CD14-positive monocyte (primary cell): Measurements from ENCODE around the gene DTX1. TPM values are rescaled to one million over a fixed set of nuclear protein-coding genes. Genes with fewer than 3 reads are reported as not detected.

Source experiments
- DNase-seq, 3 donors: peaks; one replicate each; pipeline ENCODE4 v3.0.0-alpha.2; 2011 to 2022
- H2AFZ ChIP-seq: 2 replicates; pipeline ENCODE4 v1.6.0; 2012; ENCODE audit warnings: mild to moderate bottlenecking, low read depth, low read length, inconsistent platforms; ENCODE audit not compliant: insufficient read depth, poor library complexity, severe bottlenecking
- H3K27ac ChIP-seq, 2 donors: 1 replicate in 1 of 2; 2 replicates in 1 of 2; pipeline ENCODE4 v1.5.1; 2012 to 2013; ENCODE audit warnings: low read length in 2 of 2, control low read depth in 1 of 2, inconsistent platforms in 1 of 2, low read depth in 1 of 2, mild to moderate bottlenecking in 1 of 2
- H3K27me3 ChIP-seq, 2 donors: one replicate each; pipeline versions ENCODE4 v1.6.0 to v1.6.1; 2011 to 2013; ENCODE audit warnings: low read length in 2 of 2; ENCODE audit not compliant: control insufficient read depth in 2 of 2, insufficient read depth in 2 of 2
- H3K36me3 ChIP-seq, 2 donors: replicated peaks in 1 of 2; 1 replicate in 1 of 2; 2 replicates in 1 of 2; pipeline versions ENCODE4 v1.5.1 to v1.6.1; 2012 to 2013; ENCODE audit warnings: low read length in 2 of 2, control low read depth in 1 of 2, inconsistent platforms in 1 of 2, mild to moderate bottlenecking in 1 of 2; ENCODE audit not compliant: insufficient read depth in 2 of 2, control insufficient read depth in 1 of 2
- H3K4me1 ChIP-seq, 2 donors: 1 replicate in 1 of 2; 2 replicates in 1 of 2; pipeline versions ENCODE4 v1.5.1 to v1.6.1; 2012 to 2013; ENCODE audit warnings: low read length in 2 of 2, control low read depth in 1 of 2, inconsistent platforms in 1 of 2, mild to moderate bottlenecking in 1 of 2, moderate library complexity in 1 of 2; ENCODE audit not compliant: insufficient read depth in 2 of 2, control insufficient read depth in 1 of 2
- H3K4me2 ChIP-seq: replicated peaks from 2 replicates; pipeline ENCODE3; 2012; ENCODE audit warnings: low read length, moderate library complexity, mild to moderate bottlenecking; ENCODE audit not compliant: poor library complexity, severe bottlenecking; ENCODE audit errors: extremely low read depth
- H3K4me3 ChIP-seq, 3 experiments: fragments of 200-600 bp in 1 of 3; sonication (generic) in 1 of 3; replicated peaks in 1 of 3; 1 replicate in 2 of 3; 2 replicates in 1 of 3; pipeline ENCODE4 v1.5.1; 2011 to 2013; ENCODE audit warnings: low read length in 3 of 3, mild to moderate bottlenecking in 3 of 3, control low read depth in 2 of 3, low read depth in 2 of 3, inconsistent platforms in 1 of 3, moderate library complexity in 1 of 3
- H3K79me2 ChIP-seq: 2 replicates; pipeline ENCODE4 v1.6.0; 2012; ENCODE audit warnings: mild to moderate bottlenecking, control low read depth, inconsistent platforms, low read length, moderate library complexity; ENCODE audit not compliant: insufficient read depth
- H3K9ac ChIP-seq: 2 replicates; pipeline ENCODE4 v1.6.0; 2017; ENCODE audit warnings: low read length, mild to moderate bottlenecking; ENCODE audit not compliant: insufficient read depth, poor library complexity, severe bottlenecking
- H3K9me3 ChIP-seq, 2 donors: replicated peaks in 1 of 2; 1 replicate in 1 of 2; 2 replicates in 1 of 2; pipeline versions ENCODE4 v1.5.1 to v1.6.1; 2012 to 2013; ENCODE audit warnings: low read length in 2 of 2, control low read depth in 1 of 2; ENCODE audit not compliant: control insufficient read depth in 1 of 2, insufficient read depth in 1 of 2
- H4K20me1 ChIP-seq: 2 replicates; pipeline ENCODE4 v1.6.0; 2012; ENCODE audit warnings: mild to moderate bottlenecking, low read length, control low read depth, moderate library complexity; ENCODE audit not compliant: insufficient read depth
- H3K27ac Mint-ChIP-seq, 7 donors: one replicate each; pipeline ENCODE4 v1.8.0; 2020; ENCODE audit warnings: mild to moderate bottlenecking in 7 of 7, mixed read lengths in 7 of 7, moderate library complexity in 6 of 7, inconsistent platforms in 2 of 7
- H3K27me3 Mint-ChIP-seq, 3 donors: one replicate each; pipeline ENCODE4 v1.8.0; 2021 to 2022; ENCODE audit warnings: low read depth in 3 of 3, mild to moderate bottlenecking in 3 of 3, mixed read lengths in 3 of 3, moderate library complexity in 3 of 3, inconsistent platforms in 1 of 3
- H3K36me3 Mint-ChIP-seq, 2 donors: one replicate each; pipeline ENCODE4 v1.8.0; 2020; ENCODE audit warnings: mixed read lengths in 2 of 2, inconsistent platforms in 1 of 2, mild to moderate bottlenecking in 1 of 2
- H3K4me1 Mint-ChIP-seq: one replicate; pipeline ENCODE4 v1.8.0; 2020; ENCODE audit warnings: mild to moderate bottlenecking, mixed read lengths
- H3K4me3 Mint-ChIP-seq, 2 donors: one replicate each; pipeline ENCODE4 v1.8.0; 2020; ENCODE audit warnings: mild to moderate bottlenecking in 2 of 2, mixed read lengths in 2 of 2, moderate library complexity in 1 of 2
- H3K9me3 Mint-ChIP-seq, 7 donors: one replicate each; pipeline ENCODE4 v1.8.0; 2020 to 2022; ENCODE audit warnings: mixed read lengths in 7 of 7, mild to moderate bottlenecking in 6 of 7, moderate library complexity in 6 of 7, inconsistent platforms in 2 of 7
- CTCF ChIP-seq: fragments of 200-600 bp; IDR thresholded peaks from one replicate; pipeline ENCODE4 v1.8.0; 2022; ENCODE audit warnings: antibody characterized with exemption, mild to moderate bottlenecking
- WGBS: methylation state at CpG from one replicate; pipeline ENCODE4 v1.1.5; 2013; ENCODE audit warnings: missing lambda C conversion rate; ENCODE audit not compliant: insufficient coverage; 5-methylcytosine and 5-hydroxymethylcytosine counted together
- intact Hi-C, 2 donors: fragments of 100-400 bp; cut with micrococcal nuclease; formaldehyde crosslinking; loops; one replicate each; pipeline versions ENCODE4 v1.15.0 to v1.15.1; 2023
- polyA plus RNA-seq, 3 donors: library from polyadenylated mRNA; depleted of rRNA in 1 of 3; unstranded in 2 of 3; stranded (reverse) in 1 of 3; fragments of 300-500 nt in 2 of 3; fragments of >200 nt in 1 of 3; fragmentation: Illumina TruSeq in 2 of 3; gene quantifications; 1 replicate in 2 of 3; 2 replicates in 1 of 3; pipeline ENCODE4 v1.2.3, GENCODE V29; 2012 to 2021

Gene DTX1
- polyA plus RNA-seq, 3 donors: 0.04 TPM; not detected in 1

GRCh38 chr12:113102811-113103210 is 46.3 kb downstream of the DTX1 start:
- Mint-ChIP-seq H3K36me3 (no peaks in the 10 kb centered on the region), H3K27me3 (peaks cover 9 to 22% (median 14%) of the 10 kb centered on the region in 3 donors), H3K4me1 (peaks cover 11% of the 10 kb centered on the region), H3K27ac (no peak overlapping the region), H3K4me3 (no peak overlapping the region), H3K9me3 (peaks cover 0 to 7% (median 0%) of the 10 kb centered on the region in 7 donors)
- intact Hi-C loops: no loop called here
- Histone ChIP-seq H3K27ac (no peak overlapping the region), H3K36me3 (no peaks in the 10 kb centered on the region), H3K4me2 (no peak overlapping the region), H3K79me2 (no peaks in the 10 kb centered on the region), H4K20me1 (no peaks in the 10 kb centered on the region), H3K27me3 (peaks cover 0 to 5% of the 10 kb centered on the region in 2 donors), H3K9ac (no peak overlapping the region), H3K9me3 (no peaks in the 10 kb centered on the region), H3K4me1 (peaks cover 0 to 4% of the 10 kb centered on the region in 2 donors), H3K4me3 (no peak overlapping the region), H2AFZ (no peak overlapping the region)
- WGBS: 100% methylated on average over 4 of the region's 5 CpGs
- no peak for TF ChIP-seq CTCF
- no peak for DNase-seq

- Histone ChIP-seq H3K27ac (no peak overlapping the region), H3K27me3 (peaks cover 0 to 5% of the 10 kb centered on the region in 2 donors), H3K9me3 (no peaks in the 10 kb centered on the region), H4K20me1 (no peaks in the 10 kb centered on the region), H3K9ac (no peak overlapping the region), H3K79me2 (no peaks in the 10 kb centered on the region), H3K36me3 (no peaks in the 10 kb centered on the region), H2AFZ (peak overlapping the region; percentile 29), H3K4me2 (peak overlapping the region; percentile 31), H3K4me3 (no peak overlapping the region), H3K4me1 (peaks cover 0 to 4% of the 10 kb centered on the region in 2 donors)
- H3K9me3 Mint-ChIP-seq: peaks cover 0 to 7% (median 0%) of the 10 kb centered on the region in 7 donors
- no peaks in the 10 kb centered on the region for H3K36me3 Mint-ChIP-seq
- TF ChIP-seq CTCF: no peak
- H3K27me3 Mint-ChIP-seq: peaks cover 9 to 24% (median 14%) of the 10 kb centered on the region in 3 donors
- H3K4me1 Mint-ChIP-seq: peaks cover 5% of the 10 kb centered on the region
- intact Hi-C loops: no loop called here
- H3K4me3 Mint-ChIP-seq: peak overlapping the region; percentile 9 to 71
- WGBS: 2% methylated on average over 40 of the region's 43 CpGs
- no peak for DNase-seq
- H3K27ac Mint-ChIP-seq: no peak overlapping the region
Observed at GRCh38 chr12:113103756-113104450, 47.4 kb downstream of the DTX1 start.
